ENCODE data around the gene DRAXIN.

The DRAXIN gene

DNA sequence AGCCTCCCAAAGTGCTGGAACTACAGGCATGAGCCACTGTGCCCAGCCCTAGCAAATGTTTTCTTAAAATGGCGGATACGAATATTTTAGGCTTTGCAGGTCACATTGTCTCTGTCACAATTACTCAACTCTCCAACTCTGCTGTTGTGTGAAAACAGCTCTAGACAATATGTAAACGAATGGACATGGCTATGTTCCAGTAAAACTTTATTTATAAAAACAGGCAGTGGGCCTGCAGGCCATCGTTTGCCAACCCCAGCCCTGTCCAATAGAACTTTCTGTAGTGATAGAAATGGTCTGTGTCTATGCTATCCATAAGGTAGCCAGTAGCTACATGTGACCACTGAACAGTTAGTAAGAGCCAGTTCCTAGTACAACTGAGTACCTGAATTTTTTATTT, 31.8 kb upstream of the DRAXIN start:
- Histone ChIP-seq H3K4me3 (replicated peaks; ENCODE audit: insufficient read depth, low read length) (no peak overlapping the region), H3K27me3 (ENCODE audit: insufficient read depth, poor library complexity, severe bottlenecking) (no peaks in the 10 kb centered on the region), H3K27ac (replicated peaks) (no peak overlapping the region)
- DNase-seq (ENCODE audit: low read depth in 1 of 2, low spot score in 1 of 2), result no peak
- TF ChIP-seq, protein P1, sequence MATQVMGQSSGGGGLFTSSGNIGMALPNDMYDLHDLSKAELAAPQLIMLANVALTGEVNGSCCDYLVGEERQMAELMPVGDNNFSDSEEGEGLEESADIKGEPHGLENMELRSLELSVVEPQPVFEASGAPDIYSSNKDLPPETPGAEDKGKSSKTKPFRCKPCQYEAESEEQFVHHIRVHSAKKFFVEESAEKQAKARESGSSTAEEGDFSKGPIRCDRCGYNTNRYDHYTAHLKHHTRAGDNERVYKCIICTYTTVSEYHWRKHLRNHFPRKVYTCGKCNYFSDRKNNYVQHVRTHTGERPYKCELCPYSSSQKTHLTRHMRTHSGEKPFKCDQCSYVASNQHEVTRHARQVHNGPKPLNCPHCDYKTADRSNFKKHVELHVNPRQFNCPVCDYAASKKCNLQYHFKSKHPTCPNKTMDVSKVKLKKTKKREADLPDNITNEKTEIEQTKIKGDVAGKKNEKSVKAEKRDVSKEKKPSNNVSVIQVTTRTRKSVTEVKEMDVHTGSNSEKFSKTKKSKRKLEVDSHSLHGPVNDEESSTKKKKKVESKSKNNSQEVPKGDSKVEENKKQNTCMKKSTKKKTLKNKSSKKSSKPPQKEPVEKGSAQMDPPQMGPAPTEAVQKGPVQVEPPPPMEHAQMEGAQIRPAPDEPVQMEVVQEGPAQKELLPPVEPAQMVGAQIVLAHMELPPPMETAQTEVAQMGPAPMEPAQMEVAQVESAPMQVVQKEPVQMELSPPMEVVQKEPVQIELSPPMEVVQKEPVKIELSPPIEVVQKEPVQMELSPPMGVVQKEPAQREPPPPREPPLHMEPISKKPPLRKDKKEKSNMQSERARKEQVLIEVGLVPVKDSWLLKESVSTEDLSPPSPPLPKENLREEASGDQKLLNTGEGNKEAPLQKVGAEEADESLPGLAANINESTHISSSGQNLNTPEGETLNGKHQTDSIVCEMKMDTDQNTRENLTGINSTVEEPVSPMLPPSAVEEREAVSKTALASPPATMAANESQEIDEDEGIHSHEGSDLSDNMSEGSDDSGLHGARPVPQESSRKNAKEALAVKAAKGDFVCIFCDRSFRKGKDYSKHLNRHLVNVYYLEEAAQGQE (IDR thresholded peaks at IDR 0.05; ENCODE audit: insufficient replicate concordance, low read depth), result no peak
- TF ChIP-seq SPI1 (IDR thresholded peaks at IDR 0.05; ENCODE audit: borderline replicate concordance, low read depth), result no peak
- TF ChIP-seq POLR2AphosphoS5 (IDR thresholded peaks at IDR 0.05; ENCODE audit: low read depth), result no peak
- TF ChIP-seq GABPA (IDR thresholded peaks at IDR 0.05; ENCODE audit: low read depth), result no peak
- TF ChIP-seq, protein P2, sequence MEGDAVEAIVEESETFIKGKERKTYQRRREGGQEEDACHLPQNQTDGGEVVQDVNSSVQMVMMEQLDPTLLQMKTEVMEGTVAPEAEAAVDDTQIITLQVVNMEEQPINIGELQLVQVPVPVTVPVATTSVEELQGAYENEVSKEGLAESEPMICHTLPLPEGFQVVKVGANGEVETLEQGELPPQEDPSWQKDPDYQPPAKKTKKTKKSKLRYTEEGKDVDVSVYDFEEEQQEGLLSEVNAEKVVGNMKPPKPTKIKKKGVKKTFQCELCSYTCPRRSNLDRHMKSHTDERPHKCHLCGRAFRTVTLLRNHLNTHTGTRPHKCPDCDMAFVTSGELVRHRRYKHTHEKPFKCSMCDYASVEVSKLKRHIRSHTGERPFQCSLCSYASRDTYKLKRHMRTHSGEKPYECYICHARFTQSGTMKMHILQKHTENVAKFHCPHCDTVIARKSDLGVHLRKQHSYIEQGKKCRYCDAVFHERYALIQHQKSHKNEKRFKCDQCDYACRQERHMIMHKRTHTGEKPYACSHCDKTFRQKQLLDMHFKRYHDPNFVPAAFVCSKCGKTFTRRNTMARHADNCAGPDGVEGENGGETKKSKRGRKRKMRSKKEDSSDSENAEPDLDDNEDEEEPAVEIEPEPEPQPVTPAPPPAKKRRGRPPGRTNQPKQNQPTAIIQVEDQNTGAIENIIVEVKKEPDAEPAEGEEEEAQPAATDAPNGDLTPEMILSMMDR (IDR thresholded peaks at IDR 0.05; ENCODE audit: insufficient read depth, low read length), result no peak

DNA sequence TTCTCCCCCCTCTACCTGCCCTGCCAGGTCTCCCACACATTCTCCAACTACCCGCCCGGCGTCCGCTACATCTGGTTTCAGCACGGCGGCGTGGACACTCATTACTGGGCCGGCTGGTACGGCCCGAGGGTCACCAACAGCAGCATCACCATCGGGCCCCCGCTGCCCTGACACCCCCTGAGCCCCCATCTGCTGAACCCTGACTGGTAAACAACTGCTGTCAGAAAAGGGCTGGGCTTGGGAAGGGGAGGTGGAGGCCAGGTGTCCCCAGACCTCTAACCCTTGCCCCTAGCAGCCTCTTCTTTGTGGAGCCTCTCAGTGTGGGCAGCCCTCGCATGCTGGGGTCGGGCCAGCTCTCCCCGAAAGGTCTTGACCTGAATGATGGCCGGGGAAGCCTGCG, 30.4 kb upstream of the DRAXIN start:
- H3K27me3 ChIP-seq (ENCODE audit: insufficient read depth, poor library complexity, severe bottlenecking), result no peaks in the 10 kb centered on the region
- no peak overlapping the region for H3K4me3 ChIP-seq (replicated peaks; ENCODE audit: insufficient read depth, low read length)
- DNase-seq (ENCODE audit: low read depth in 1 of 2, low spot score in 1 of 2), result no peak
- TF ChIP-seq SPI1 (IDR thresholded peaks at IDR 0.05; ENCODE audit: borderline replicate concordance, low read depth) (no peak), GABPA (IDR thresholded peaks at IDR 0.05; ENCODE audit: low read depth) (no peak), POLR2AphosphoS5 (IDR thresholded peaks at IDR 0.05; ENCODE audit: low read depth) (no peak)
- TF ChIP-seq, protein P1 (IDR thresholded peaks at IDR 0.05; ENCODE audit: insufficient replicate concordance, low read depth), result no peak
- TF ChIP-seq, protein P2 (IDR thresholded peaks at IDR 0.05; ENCODE audit: insufficient read depth, low read length), result no peak
- H3K27ac ChIP-seq (replicated peaks), result no peak overlapping the region

DNA sequence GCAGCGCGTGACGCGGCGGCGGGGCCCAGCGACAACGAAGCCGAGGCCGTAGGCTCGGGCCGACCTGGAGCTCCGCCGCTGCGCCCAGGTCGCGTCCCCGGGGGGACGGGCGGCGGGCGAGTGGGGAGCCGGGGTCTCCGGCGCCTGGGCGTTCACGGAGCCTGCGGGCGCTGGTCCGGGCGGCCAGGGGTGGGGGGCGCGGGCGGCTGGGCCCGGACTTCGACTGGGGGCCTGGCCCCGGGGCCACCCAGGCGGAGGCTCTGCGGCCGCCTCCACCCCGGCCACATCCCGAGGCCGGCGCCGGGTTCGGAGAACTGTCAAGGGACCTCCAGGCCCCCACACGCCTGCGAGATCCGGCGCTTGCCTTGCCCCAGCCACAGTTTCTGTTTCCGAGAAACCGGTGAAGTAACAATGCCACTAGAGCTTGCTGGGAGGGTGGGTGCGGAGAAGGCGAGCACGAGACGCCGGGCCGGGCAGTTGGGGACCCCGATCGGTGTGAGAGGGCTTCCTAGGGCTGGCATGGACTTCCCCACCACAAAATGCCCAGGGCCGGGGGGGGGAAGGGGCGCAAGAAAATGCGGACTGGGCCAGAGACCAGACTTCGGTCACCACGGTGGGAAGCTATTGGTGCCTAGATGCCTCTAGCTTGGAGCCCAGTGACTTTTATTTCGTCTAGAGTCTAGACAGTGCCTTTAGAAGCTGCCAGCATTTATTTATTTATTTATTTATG, 27.0 kb upstream of the DRAXIN start:
- DNase-seq (ENCODE audit: low read depth in 1 of 2, low spot score in 1 of 2), result peak in 1 of 2 experiments; percentile 51
- TF ChIP-seq, protein P1 (IDR thresholded peaks at IDR 0.05; ENCODE audit: insufficient replicate concordance, low read depth), result no peak
- TF ChIP-seq POLR2AphosphoS5 (IDR thresholded peaks at IDR 0.05; ENCODE audit: low read depth), result no peak
- no peak for TF ChIP-seq GABPA (IDR thresholded peaks at IDR 0.05; ENCODE audit: low read depth)
- TF ChIP-seq SPI1 (IDR thresholded peaks at IDR 0.05; ENCODE audit: borderline replicate concordance, low read depth), result no peak
- TF ChIP-seq, protein P2 (IDR thresholded peaks at IDR 0.05; ENCODE audit: insufficient read depth, low read length), result no peak
- H3K27ac ChIP-seq (replicated peaks), result peak overlapping the region; percentile 69
- H3K4me3 ChIP-seq (replicated peaks; ENCODE audit: insufficient read depth, low read length), result peak overlapping the region; percentile 50
- H3K27me3 ChIP-seq (ENCODE audit: insufficient read depth, poor library complexity, severe bottlenecking), result no peaks in the 10 kb centered on the region
